ENCODE results near the gene ATG7.

- TF ChIP-seq POU6F1 (CRISPR knock-in tag; IDR thresholded peaks at IDR 0.05; ENCODE audit: borderline replicate concordance, low read depth) = no peak
- TF ChIP-seq SNAI2 (CRISPR knock-in tag; IDR thresholded peaks at IDR 0.05) = no peak
- TF ChIP-seq, protein P1, sequence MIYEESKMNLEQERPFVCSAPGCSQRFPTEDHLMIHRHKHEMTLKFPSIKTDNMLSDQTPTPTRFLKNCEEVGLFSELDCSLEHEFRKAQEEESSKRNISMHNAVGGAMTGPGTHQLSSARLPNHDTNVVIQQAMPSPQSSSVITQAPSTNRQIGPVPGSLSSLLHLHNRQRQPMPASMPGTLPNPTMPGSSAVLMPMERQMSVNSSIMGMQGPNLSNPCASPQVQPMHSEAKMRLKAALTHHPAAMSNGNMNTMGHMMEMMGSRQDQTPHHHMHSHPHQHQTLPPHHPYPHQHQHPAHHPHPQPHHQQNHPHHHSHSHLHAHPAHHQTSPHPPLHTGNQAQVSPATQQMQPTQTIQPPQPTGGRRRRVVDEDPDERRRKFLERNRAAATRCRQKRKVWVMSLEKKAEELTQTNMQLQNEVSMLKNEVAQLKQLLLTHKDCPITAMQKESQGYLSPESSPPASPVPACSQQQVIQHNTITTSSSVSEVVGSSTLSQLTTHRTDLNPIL (CRISPR knock-in tag; IDR thresholded peaks at IDR 0.05; ENCODE audit: low read depth) = no peak
- no peak for TF ChIP-seq ZFP30 (CRISPR knock-in tag; IDR thresholded peaks at IDR 0.05)
- TF ChIP-seq ISL1 (CRISPR knock-in tag; IDR thresholded peaks at IDR 0.05) = no peak
Measured at GRCh38 chr3:11393401-11393800, 121.2 kb downstream of the ATG7 start.
